IMR-90 (cell line): ENCODE data around the gene PIM1.

Source experiments
- POLR2A ChIP-seq: IDR thresholded peaks from 2 replicates; pipeline ENCODE4 v1.6.1; 2012; ENCODE audit warnings: mild to moderate bottlenecking, low read depth, low read length
- TF ChIP-seq, protein P1 (sequence below): conservative IDR thresholded peaks from 2 replicates; pipeline ENCODE4 v1.5.1; 2012; ENCODE audit warnings: mild to moderate bottlenecking, low read depth, low read length, improper control_type of control experiment

- TF ChIP-seq, protein P1, sequence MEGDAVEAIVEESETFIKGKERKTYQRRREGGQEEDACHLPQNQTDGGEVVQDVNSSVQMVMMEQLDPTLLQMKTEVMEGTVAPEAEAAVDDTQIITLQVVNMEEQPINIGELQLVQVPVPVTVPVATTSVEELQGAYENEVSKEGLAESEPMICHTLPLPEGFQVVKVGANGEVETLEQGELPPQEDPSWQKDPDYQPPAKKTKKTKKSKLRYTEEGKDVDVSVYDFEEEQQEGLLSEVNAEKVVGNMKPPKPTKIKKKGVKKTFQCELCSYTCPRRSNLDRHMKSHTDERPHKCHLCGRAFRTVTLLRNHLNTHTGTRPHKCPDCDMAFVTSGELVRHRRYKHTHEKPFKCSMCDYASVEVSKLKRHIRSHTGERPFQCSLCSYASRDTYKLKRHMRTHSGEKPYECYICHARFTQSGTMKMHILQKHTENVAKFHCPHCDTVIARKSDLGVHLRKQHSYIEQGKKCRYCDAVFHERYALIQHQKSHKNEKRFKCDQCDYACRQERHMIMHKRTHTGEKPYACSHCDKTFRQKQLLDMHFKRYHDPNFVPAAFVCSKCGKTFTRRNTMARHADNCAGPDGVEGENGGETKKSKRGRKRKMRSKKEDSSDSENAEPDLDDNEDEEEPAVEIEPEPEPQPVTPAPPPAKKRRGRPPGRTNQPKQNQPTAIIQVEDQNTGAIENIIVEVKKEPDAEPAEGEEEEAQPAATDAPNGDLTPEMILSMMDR: no peak
- no peak for TF ChIP-seq POLR2A
Measured at GRCh38 chr6:37131960-37132253, 38.0 kb upstream of the PIM1 start.
